OCI-LY3 (cell line): ENCODE results near the gene APBB2.

Experiments used
- H2AFZ ChIP-seq: fragments of 200-600, 300-600 bp; shearing (Covaris generic); 2 replicates; pipeline ENCODE4 v1.6.0; 2014; ENCODE audit warnings: antibody characterized with exemption, low read depth, low read length
- H3K27ac ChIP-seq: fragments of 200-600, 300-600 bp; sonication (generic); 2 replicates; pipeline ENCODE4 v1.5.1; 2014; ENCODE audit warnings: mild to moderate bottlenecking, low read length, moderate library complexity, mixed read lengths
- H3K27me3 ChIP-seq: fragments of 200-600, 300-600 bp; sonication (generic); 2 replicates; pipeline ENCODE4 v1.6.1; 2014; ENCODE audit warnings: low read depth, low read length, mixed read lengths
- H3K36me3 ChIP-seq: fragments of 200-600, 300-600 bp; sonication (generic); replicated peaks from 2 replicates; pipeline ENCODE3; 2014; ENCODE audit warnings: low read depth, low read length, mixed read lengths
- H3K4me1 ChIP-seq: fragments of 300-600, 200-600 bp; sonication (generic); 2 replicates; pipeline ENCODE4 v1.6.1; 2014; ENCODE audit warnings: low read length, mixed read lengths
- H3K4me2 ChIP-seq: fragments of 200-600, 300-600 bp; sonication (generic); 2 replicates; pipeline ENCODE4 v1.6.1; 2014; ENCODE audit warnings: low read length, mixed read lengths
- H3K4me3 ChIP-seq: fragments of 300-600, 200-600 bp; sonication (generic); 2 replicates; pipeline ENCODE4 v1.5.1; 2014; ENCODE audit warnings: antibody characterized with exemption, mild to moderate bottlenecking, low read length, moderate library complexity
- H3K79me2 ChIP-seq: fragments of 300-600, 200-600 bp; shearing (Covaris generic); 2 replicates; pipeline ENCODE4 v1.6.1; 2014; ENCODE audit warnings: mild to moderate bottlenecking, low read length, mixed read lengths
- H3K9ac ChIP-seq: fragments of 300-600, 200-600 bp; shearing (Covaris generic); 2 replicates; pipeline ENCODE4 v1.6.0; 2014; ENCODE audit warnings: mild to moderate bottlenecking, low read length, moderate library complexity
- H3K9me3 ChIP-seq: fragments of 200-600, 300-600 bp; shearing (Covaris generic); 2 replicates; pipeline ENCODE4 v1.6.1; 2014; ENCODE audit warnings: low read length, mixed read lengths; ENCODE audit not compliant: insufficient read depth
- H4K20me1 ChIP-seq: fragments of 200-600, 300-600 bp; sonication (generic); 2 replicates; pipeline ENCODE4 v1.6.1; 2016; ENCODE audit warnings: low read length, mixed read lengths; ENCODE audit not compliant: insufficient read depth
- EZH2phosphoT487 ChIP-seq: fragments of 200-600 bp; shearing (Covaris generic); IDR thresholded peaks from 2 replicates; pipeline ENCODE4 v1.6.1; 2018; ENCODE audit warnings: antibody characterized with exemption, mixed run types, low read depth
- TF ChIP-seq, protein P1 (sequence below): fragments of 200-600, 300-600 bp; sonication (generic); IDR thresholded peaks from 2 replicates; pipeline ENCODE4 v1.5.1; 2014; ENCODE audit warnings: antibody characterized with exemption, low read length, low read depth

Gene APBB2

GRCh38 chr4:41214136-41214824 is at the start of gene APBB2:
APBB2 (minus strand) TSS chr4:41214542; CDS start chr4:41033254, 181,288 bp downstream.
- peak within 1 kb of the TSS; percentile 25; the same call in 1 of the 2 replicates for H2AFZ ChIP-seq
- peaks cover 13% of the 10 kb centered on the region for H3K4me1 ChIP-seq
- H3K36me3 ChIP-seq = no peaks in the 10 kb centered on the region
- H4K20me1 ChIP-seq = no peaks in the 10 kb centered on the region
- peak within 1 kb of the TSS; percentile 49 for H3K4me2 ChIP-seq
- H3K79me2 ChIP-seq = no peaks in the 10 kb centered on the region
- TF ChIP-seq EZH2phosphoT487 = no peak
- TF ChIP-seq, protein P1, sequence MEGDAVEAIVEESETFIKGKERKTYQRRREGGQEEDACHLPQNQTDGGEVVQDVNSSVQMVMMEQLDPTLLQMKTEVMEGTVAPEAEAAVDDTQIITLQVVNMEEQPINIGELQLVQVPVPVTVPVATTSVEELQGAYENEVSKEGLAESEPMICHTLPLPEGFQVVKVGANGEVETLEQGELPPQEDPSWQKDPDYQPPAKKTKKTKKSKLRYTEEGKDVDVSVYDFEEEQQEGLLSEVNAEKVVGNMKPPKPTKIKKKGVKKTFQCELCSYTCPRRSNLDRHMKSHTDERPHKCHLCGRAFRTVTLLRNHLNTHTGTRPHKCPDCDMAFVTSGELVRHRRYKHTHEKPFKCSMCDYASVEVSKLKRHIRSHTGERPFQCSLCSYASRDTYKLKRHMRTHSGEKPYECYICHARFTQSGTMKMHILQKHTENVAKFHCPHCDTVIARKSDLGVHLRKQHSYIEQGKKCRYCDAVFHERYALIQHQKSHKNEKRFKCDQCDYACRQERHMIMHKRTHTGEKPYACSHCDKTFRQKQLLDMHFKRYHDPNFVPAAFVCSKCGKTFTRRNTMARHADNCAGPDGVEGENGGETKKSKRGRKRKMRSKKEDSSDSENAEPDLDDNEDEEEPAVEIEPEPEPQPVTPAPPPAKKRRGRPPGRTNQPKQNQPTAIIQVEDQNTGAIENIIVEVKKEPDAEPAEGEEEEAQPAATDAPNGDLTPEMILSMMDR = peak; percentile 59
- peaks cover 18% of the 10 kb centered on the region for H3K27me3 ChIP-seq
- H3K9me3 ChIP-seq = no peaks in the 10 kb centered on the region
- peak within 1 kb of the TSS; percentile 43 for H3K9ac ChIP-seq
- peak within 1 kb of the TSS; percentile 79 for H3K4me3 ChIP-seq
- H3K27ac ChIP-seq = no peak within 1 kb of the TSS

GRCh38 chr4:41262198-41262597 is 47.9 kb upstream of the APBB2 start:
- TF ChIP-seq, protein P1 = no peak
- TF ChIP-seq EZH2phosphoT487 = no peak
- no peaks in the 10 kb centered on the region for H3K36me3 ChIP-seq

DNA sequence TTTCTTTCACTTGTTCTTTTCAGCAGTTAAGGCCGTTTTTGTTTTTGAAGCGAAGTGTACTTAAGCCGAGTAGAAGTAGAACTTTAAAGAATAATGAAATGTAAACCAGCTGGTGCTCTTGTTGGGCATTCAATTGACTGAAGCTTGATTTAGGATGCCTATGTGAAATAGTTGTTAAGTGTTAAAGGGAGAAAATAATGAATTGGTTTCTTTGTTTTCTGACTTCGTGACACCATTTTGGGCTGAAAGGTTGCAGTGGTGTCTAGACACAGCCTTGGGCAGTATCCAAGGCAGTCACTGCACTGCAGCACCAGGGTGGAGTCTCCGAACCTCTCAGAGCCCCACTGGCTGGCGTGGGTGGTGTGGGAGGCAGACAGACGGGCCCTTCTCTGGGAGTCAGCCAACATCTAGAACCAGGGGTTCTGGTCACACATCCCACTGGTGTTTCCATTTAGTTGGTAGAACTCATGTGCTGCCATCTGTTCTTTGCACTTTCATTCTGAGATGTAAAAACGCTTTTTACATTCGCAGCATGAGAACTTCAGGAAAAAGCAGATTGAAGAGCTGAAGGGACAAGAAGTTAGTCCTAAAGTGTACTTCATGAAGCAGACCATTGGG is 45.9 kb upstream of the APBB2 start:
- Histone ChIP-seq H3K4me2 (no peak overlapping the region), H3K79me2 (no peaks in the 10 kb centered on the region), H3K9me3 (no peaks in the 10 kb centered on the region), H3K27ac (no peak overlapping the region), H3K4me3 (no peak overlapping the region), H3K4me1 (no peaks in the 10 kb centered on the region), H3K9ac (no peak overlapping the region), H3K27me3 (no peaks in the 10 kb centered on the region), H2AFZ (no peak overlapping the region), H3K36me3 (no peaks in the 10 kb centered on the region), H4K20me1 (no peaks in the 10 kb centered on the region)
- TF ChIP-seq, protein P1 = no peak
- TF ChIP-seq EZH2phosphoT487 = no peak

More at GRCh38 chr4:41262198-41262597, 47.9 kb upstream of the APBB2 start:
- Histone ChIP-seq H3K4me2 (no peak overlapping the region), H2AFZ (no peak overlapping the region), H3K27me3 (no peaks in the 10 kb centered on the region), H3K9ac (no peak overlapping the region), H4K20me1 (no peaks in the 10 kb centered on the region), H3K4me3 (no peak overlapping the region), H3K79me2 (no peaks in the 10 kb centered on the region), H3K27ac (no peak overlapping the region), H3K4me1 (no peaks in the 10 kb centered on the region), H3K9me3 (no peaks in the 10 kb centered on the region)

DNA sequence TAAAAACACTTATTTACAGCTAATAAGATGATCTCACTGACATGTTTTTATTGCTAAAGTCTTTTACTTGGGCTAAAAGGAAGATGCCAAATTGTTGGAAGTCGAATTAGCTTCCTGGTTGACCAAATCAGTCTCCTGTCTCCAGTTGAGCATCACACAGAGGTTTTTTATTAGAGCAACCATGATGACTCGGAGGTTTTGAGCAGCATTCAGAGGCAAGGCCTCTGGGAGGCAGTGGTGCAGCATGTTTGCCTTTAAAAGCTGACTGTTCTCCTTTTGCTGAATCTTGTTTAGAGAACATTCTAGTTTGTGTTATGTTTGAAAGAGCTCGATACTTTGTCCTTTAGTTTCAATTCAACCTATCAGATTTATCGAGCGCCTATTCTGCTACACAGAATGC is 44.4 kb upstream of the APBB2 start:
- Histone ChIP-seq H3K79me2 (no peaks in the 10 kb centered on the region), H3K9me3 (no peaks in the 10 kb centered on the region), H2AFZ (no peak overlapping the region), H3K4me2 (no peak overlapping the region), H3K27ac (no peak overlapping the region), H3K9ac (no peak overlapping the region), H4K20me1 (no peaks in the 10 kb centered on the region), H3K27me3 (no peaks in the 10 kb centered on the region), H3K4me3 (no peak overlapping the region), H3K36me3 (no peaks in the 10 kb centered on the region), H3K4me1 (no peaks in the 10 kb centered on the region)
- TF ChIP-seq, protein P1 = peak; percentile 30
- no peak for TF ChIP-seq EZH2phosphoT487
